ENCODE data around the gene TRIM32.

Gene TRIM32

DNA sequence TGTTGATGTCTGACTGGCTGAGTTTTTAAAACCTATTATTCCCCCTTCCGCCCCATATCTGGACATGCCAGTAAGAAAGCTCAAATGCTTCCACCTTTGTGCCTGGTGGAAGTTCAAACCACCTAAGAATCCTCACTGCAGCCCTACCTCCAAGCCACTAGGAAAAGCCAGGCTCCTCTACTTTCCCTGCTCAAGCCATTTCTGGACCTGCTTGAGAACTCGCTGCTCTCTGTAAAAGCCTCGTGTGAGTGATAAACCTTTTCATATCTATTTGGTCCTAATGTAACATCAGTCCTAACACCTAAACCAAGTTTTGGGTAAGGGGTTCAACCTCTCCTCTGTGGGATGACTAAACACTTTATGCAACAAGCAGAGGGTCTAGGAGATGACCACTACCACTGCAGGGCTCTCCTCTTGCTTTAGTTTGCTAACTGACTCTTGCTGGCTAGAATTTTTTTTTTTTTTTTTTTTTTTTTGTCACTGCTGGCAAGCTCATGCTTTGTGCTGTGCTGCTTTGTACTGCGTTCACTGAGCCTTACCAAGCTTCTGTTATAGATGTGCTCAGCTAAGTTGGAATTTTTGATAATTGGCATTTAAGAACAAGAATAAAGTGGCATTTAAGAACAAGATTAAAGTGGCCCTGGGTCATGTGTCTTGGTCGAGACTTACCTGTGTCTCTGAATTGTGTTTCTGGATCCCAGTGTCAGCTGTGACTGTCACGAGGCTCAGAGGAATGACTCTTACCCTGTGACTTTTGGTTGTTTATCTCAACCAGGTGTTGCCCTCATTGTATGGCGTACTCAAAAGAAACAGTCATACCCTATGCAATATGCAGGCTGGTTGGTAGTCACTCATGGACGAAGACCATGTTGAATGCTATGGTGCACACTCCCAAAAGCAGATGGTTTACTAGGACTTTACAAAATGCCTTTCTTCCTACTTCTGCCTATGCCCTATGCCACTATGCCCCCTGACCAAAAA, 19.5 kb downstream of the TRIM32 start:
- FAIRE-seq, result no peak

DNA sequence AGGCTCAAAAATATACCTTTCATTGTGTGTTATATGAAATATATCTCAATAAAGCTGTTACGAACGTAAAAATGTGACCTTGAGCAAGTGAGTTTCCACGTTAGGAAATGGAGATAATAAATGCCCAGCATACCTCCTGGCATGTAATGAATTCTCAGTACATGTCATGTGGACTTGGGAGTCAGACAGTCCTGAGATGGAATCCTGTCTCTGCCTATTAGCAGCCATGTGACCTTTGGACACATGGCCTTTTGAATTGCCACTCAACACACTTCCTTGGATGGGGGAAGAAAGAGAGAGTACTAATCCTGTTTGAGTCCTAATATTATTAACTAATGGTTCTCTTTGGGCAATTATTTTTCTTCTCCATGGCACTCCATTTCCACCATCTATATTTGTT, 25.7 kb downstream of the TRIM32 start:
- FAIRE-seq, result no peak

DNA sequence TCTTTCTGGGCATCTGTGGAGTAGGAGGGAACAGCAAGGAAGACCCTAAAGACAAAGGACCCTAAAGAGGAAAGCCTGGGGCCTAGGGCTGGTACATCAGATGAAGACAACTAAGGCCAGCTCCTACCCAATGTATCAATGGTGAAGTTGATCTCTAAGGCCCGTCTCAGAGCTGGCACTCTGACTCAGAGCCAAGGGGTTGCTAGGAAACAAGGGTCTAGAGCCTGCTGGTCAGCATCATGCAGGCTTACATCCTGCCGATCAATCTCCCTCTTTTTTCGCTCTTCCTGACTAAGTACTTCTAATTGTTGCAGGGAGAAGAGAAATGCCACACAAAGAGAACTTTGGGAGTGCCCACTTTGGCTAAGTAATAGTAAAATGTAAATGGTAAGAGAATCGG, 26.2 kb downstream of the TRIM32 start:
- no peak for FAIRE-seq

DNA sequence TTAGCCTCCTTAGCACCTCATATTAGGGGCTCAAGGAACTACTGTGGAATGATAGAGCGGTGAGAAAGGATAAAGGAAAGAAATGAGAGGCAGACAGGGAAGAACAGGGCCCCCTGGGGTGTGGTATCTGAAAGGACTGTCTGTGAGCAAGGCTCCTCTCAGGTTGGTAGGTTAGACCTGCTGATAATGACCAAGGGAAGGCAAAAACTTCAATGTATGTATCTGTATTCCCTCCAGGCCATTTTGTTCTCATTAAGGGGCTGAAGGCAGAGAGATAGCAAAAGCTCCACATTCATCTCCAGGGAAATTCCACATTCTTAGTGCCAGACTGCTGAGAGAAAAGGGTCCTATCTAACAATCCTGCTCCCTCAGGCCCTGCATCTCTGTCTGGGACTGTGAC, 28.6 kb downstream of the TRIM32 start:
- no peak for FAIRE-seq

DNA sequence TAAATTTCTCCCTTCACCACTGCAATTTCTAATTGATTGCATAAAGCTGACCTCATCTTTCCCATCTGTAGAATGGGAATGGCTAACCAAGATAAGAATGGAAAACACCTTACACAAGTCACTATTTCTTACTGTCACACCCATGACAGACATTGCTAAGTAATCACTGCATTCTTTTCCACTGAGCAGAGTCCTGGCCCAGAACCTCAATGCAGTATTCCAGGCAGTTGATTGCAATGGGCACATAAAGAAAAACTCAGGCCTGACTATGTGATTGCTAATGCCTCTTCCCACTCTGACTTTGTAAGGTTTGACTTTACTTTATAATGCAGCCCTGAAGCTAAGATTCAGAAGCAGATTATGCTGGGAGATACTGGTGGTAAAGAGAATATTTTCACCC, 29.3 kb downstream of the TRIM32 start:
- no peak for FAIRE-seq

DNA sequence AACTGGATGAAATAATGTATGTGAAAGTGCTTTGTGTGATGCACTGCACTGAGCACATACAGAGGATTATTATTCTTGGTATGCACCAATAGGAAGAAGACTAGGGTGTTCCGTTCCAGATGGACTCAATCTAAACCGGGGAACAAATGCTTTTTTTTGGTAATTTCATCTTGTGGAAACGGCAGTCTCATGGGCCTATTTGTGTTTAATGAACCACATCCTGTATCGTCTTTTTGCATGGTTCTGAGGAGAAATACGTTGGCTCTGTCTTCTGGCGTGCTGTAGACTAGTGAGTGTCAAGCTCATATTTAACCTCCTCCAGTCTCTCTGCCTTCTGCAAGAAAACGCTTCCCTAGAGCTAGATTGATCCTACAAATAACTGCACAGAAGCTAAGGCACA, 30.0 kb downstream of the TRIM32 start:
- no peak for FAIRE-seq

DNA sequence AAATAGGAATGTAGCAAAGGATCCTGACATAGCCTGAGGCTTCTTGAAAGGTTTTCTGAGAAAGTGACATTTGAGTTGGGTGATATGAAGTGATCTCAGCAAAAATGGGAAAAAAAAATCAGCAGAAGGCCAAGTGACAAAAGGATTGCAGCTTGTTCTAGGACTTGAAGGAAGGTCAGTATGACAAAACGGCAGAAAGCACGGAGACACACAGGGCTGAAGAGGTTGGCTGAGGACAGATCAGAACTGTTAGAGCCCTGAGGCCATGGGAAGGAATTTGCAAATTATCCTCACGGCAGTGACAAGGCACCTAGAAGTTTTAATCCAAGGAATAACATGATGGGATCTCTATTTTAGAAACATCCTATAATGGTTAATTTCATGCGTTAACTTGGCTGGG, 31.0 kb downstream of the TRIM32 start:
- FAIRE-seq, result no peak

DNA sequence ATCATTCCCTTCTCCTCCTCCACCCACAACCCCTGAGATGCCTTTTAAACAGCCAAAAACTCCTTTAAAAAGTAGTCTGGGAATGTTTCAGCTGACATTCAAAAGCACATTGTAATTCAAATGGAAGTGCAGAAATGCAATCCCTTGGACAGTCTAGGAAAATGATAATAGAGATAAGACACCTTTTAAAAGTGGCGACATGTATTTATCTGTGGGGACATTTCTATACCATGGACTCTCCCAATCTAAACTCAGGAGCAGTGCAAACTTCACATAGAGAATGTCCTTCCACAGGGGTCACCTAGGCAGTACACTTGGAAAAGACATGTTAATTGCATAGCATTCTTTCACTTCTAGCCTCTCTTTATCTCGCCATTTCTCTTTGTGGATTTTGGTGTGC, 33.0 kb downstream of the TRIM32 start:
- FAIRE-seq, result no peak

DNA sequence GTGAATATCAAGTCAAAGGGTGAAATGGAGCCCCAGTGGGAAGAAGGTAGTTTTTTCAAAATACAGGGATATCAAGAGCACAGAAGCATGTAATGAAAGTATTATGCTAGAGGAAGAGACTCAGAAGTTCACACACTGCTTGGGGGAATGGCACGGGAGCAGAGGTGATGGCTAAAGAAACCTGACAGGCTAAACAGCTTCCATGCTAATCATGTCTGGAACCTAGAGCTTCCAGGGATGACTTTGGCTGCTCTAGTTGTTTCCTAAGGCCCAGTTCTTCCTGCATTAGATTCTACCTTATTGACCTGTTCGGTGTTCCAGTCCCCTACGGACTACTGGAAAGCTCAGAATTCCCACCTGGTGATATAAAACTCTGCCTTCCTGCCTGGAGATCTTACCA, 34.3 kb downstream of the TRIM32 start:
- no peak for FAIRE-seq

DNA sequence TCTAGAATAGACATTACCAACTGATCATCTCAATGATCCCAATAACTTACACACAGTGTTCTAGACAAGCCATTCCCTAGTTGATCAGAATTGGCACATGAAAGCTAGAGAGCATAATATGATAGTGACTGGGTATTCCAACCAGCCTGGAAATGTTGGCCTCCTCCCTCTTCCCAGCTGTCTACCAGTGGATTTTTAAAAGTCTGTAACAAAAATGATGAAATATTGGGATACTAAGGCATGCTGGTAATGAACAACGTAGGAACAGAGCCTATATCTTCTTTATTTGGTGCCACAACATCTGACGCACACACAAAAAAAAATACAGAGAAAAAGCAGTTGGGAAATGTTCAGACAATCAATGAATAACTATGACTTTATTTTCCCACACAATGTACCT, 34.8 kb downstream of the TRIM32 start:
- FAIRE-seq, result no peak

DNA sequence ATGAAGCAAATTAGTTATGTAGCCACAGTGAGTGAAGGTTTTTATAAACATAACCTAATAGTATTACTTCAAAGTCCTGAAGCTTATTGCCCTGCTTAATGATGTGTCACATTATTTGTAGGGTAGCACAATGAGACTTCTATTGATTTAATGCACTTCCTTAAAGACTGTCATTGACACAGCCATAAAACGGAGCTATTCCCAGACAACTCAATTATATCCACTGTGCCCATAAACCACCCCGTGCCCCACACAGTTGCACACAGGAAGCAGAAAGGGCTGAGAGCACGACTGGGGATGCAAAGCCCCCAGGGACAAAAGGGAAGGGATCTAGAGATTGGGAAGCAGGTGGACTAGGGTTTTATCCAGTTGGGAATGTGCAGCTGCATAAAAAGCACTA, 37.0 kb downstream of the TRIM32 start:
- no peak for FAIRE-seq

DNA sequence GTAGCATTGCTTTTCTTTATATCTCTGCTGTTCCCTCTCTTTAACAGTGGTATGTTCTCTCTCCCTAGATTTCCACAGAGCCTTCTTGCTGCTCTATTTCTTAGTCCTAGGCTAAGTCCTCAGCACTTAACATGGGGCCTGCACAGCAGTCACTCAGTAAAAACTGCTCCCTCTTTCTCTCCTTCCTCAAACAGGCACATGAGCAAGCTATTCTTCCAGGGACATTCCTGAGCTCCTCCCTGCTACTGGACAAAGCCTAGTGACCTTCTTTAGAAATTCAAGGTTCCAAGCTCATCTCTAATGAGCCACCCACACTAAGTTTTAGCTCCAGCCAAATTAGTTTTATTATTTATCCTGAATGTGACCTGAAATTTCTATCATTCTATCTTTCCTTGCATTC, 39.5 kb downstream of the TRIM32 start:
- FAIRE-seq, result no peak

DNA sequence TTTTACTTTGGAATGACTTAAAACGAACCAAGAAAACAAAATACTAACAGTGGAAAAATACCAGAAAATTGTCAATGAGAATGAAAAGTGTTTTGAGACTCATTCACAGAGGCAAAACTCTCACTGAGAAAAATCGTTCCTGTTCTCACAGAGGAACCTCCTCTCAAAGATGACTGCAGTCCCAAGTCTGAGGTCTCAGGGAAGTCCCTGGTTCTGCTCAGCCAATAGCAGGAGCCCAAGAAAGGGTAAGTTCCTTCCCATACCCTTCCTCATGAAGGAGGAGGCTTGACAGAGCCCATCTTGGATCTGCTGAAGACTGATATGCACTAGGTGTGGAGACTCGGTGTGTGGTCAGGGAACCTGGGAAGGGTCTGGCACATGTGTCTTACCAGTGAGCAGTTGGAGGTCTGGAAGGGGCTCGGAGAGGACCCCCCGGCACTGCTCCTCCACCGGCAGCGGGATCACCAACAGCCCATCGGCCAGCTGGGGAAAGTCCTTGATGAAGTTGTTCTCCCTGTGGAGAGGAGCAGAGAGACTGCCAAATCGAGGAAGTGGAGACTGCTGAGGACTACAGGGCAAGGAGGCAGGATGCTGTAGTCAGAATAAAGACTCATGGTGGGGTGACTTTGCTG, 46.0 kb downstream of the TRIM32 start:
- no peak for FAIRE-seq

DNA sequence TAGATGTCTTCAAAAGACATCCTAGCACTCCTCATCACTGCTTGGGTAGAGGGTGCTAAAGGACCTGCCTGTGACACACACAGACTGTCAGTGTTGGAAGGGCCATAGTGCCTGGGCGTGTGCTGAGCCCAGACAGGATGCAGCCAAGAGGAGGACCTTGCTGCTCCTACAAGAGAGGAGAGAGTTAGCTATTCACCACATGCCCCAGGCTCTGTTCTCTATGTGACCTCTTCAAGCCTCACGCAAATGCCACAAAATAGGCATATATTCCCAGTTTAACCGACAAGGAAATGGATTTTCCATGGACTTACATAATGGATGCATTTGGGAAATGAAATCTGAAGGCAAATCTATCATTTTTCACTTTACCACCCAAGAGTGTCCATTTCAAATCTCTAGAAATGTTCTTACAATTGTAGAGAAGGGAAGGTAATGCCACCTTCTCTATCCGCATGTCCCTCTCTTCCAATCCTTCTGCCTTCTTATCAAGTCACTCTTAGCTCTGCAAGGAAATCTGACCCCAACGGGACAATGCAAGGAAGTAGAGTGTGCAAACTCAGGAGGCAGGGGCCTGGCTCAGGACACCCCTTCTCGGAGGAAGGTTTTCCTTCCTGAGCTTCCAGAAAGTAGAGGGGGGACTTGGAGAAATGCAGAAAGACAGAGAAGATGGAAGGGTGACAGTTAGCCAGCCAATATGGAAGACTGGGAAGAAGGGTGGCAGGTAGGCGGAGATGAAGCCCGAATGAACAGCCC, 49.5 kb downstream of the TRIM32 start:
- no peak for FAIRE-seq

DNA sequence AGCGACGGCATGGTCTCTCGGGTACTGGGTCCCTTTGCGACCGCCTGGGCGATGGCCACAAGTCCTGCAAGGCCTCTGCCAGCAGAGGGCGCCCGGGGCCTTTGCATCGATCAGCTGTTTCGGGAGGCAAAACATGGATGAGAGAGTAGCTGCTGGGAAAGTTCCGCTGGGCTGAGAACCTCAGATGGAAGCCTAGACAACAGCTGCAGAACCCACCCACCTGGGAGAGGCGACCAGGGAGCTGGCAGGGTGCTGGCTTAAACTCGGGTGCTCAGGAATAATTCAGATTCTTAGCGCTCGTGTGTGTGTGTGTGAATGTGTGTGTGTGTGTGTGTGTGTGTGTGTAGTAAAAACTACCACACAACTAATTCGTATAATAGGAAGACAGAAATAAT, 50.0 kb downstream of the TRIM32 start:
- FAIRE-seq, result no peak

DNA sequence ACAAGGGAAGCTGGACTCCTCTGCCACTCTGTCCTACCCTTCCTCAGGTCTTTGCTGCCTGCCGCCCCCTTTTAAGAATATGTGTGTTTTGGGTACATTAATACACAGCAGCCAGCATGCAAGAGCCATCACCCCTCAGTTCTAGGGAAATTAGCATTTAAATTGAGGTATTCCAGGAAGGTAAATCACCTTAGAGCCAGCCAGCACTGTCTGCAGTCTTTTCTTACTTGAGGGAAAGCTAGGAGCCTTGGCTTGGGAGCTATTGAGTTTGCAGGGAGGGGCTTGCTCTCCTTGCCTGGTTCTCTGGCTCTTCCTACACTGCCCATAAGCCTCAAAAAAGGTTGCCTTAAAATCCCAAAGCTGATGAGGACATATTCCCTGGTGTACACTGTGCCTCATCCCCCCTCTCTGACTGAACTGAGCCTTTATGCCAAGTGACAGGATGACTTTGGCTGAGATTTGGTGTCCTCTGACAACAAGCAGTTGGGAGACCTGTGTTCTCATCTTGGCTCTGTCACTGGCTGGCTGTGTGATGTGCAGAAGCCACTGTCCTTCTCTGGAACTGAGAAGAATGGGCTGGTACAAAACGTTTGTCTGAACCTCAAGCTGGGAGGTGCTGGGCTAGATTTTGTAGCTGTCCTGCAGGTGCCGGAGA, 54.1 kb downstream of the TRIM32 start:
- FAIRE-seq, result no peak

DNA sequence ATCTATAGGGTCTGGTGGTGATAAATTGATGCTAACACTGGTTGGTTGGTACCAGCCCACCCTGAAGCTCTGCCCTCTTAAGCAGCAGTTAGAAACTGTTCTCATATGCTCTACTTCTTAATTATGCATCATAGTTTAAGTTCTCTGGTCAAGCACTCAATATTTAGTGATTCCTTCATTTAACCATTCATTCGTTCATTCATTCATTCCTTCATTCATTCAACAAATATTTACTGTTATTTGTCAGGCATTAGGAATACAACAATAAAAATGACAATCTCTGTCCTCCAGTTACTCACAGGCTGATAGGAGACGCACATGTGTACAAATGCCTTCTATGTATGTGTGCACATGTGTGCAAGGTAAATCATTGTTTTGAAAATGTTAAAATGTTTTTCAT, 54.6 kb downstream of the TRIM32 start:
- no peak for FAIRE-seq

DNA sequence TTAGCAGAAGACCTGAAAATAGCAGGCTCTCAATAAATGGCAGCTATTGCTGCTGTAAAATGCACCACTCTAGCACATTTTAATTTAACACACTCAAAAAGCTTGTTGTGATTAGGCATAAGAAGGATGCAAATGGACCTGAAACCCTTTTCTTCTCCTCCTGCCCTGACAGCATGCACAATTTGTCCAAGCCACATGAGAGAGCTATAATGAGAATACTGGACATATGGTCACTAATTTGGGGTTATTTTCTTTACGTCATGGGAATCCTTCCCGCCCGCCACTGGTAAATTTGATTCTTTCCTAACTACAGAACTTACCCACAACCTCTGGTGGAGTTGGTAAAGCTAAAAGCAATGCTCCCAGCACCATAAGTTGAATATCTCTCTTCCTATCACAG, 62.1 kb downstream of the TRIM32 start:
- FAIRE-seq, result no peak

DNA sequence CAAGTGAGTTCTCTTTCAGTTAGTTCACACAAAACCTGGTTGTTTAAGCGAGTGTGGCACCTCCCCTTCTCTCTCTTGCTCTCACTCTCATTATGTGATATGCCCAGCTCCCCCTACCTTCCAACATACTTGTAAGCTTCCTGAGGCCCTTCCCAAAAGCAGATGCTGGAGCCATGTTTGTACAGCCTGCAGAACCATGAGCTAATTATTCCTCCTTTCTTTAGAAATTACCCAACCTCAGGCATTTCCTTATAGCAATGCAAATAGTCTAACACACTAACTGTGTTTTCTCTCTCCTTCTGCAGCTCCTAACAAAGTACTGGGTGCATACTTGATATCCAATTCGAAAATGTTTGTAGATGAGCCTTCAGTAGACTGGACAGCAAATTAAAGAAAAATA, 62.7 kb downstream of the TRIM32 start:
- FAIRE-seq, result no peak

DNA sequence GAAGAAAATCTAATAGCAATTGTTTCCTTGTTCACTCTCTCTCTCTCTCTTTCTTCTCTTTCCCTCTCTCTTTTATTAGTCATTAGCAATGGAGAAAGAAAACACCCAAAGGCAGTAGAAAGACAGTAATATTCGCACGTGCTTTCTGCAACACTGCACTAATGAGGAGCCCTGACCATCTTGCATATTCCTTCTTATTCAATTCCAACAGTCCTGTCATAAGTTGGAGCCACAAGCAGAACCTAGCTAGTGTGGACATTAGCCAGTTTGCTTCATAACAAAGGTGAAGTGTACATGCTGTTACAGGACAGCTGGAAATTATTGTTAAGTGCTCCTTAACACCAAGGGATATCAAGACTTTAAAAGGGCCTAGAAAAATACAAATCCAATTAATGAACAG, 63.4 kb downstream of the TRIM32 start:
- FAIRE-seq, result no peak

All from G401.6 (cell line).